Endodermal cell (in vitro differentiated cells): Measurements from ENCODE around the gene GSTM4. TPM values are rescaled to one million over a fixed set of nuclear protein-coding genes. Genes with fewer than 3 reads are reported as not detected.

Experiments
- DNase-seq: peaks from one replicate; pipeline ENCODE4 v3.0.0-alpha.2; 2017
- H3K27ac ChIP-seq: 2 replicates; pipeline ENCODE4 v1.5.1; 2013; ENCODE audit warnings: mild to moderate bottlenecking, low read depth, low read length, moderate library complexity
- H3K27me3 ChIP-seq: 2 replicates; pipeline ENCODE4 v1.6.1; 2013; ENCODE audit warnings: mild to moderate bottlenecking, low read length, moderate library complexity; ENCODE audit not compliant: insufficient read depth, control insufficient read depth, poor library complexity, severe bottlenecking
- H3K36me3 ChIP-seq: 2 replicates; pipeline ENCODE4 v1.7.0; 2013; ENCODE audit warnings: mild to moderate bottlenecking, low read length, moderate library complexity; ENCODE audit not compliant: control insufficient read depth, insufficient read depth
- H3K4me1 ChIP-seq: one replicate; pipeline ENCODE4 v1.7.0; 2013; ENCODE audit warnings: low read length; ENCODE audit not compliant: control insufficient read depth, insufficient read depth
- H3K4me3 ChIP-seq: 2 replicates; pipeline ENCODE4 v1.5.1; 2013; ENCODE audit warnings: mild to moderate bottlenecking, low read length, moderate library complexity
- H3K9ac ChIP-seq: 2 replicates; pipeline ENCODE4 v1.6.1; 2013; ENCODE audit warnings: mild to moderate bottlenecking, low read length, moderate library complexity; ENCODE audit not compliant: poor library complexity, severe bottlenecking; ENCODE audit errors: extremely low read depth
- H3K9me3 ChIP-seq: 2 replicates; pipeline ENCODE4 v1.6.1; 2013; ENCODE audit warnings: mild to moderate bottlenecking, low read length, moderate library complexity; ENCODE audit not compliant: control insufficient read depth
- H3K27ac Mint-ChIP-seq: 2 replicates; pipeline ENCODE4 v1.8.0; 2020; ENCODE audit warnings: mixed read lengths
- H3K27me3 Mint-ChIP-seq: 2 replicates; pipeline ENCODE4 v1.8.0; 2021; ENCODE audit warnings: mild to moderate bottlenecking, mixed read lengths; ENCODE audit not compliant: insufficient read depth
- H3K36me3 Mint-ChIP-seq: 2 replicates; pipeline ENCODE4 v1.8.0; 2020; ENCODE audit warnings: low read depth, mixed read lengths
- H3K4me1 Mint-ChIP-seq: 2 replicates; pipeline ENCODE4 v1.8.0; 2020; ENCODE audit warnings: mixed read lengths
- H3K4me3 Mint-ChIP-seq: 2 replicates; pipeline ENCODE4 v1.8.0; 2020; ENCODE audit warnings: mild to moderate bottlenecking, moderate library complexity, mixed read lengths
- H3K9me3 Mint-ChIP-seq: 2 replicates; pipeline ENCODE4 v1.8.0; 2020; ENCODE audit warnings: mild to moderate bottlenecking, mixed read lengths
- WGBS, 2 experiments: methylation state at CpG; one replicate each; pipeline versions ENCODE4 v1.1.5 to v1.1.7; 2013; ENCODE audit warnings: missing lambda C conversion rate in 2 of 2, mixed read lengths in 1 of 2; ENCODE audit not compliant: insufficient coverage in 1 of 2, insufficient read length in 1 of 2; 5-methylcytosine and 5-hydroxymethylcytosine counted together
- total RNA-seq, 2 donors: library from RNA; stranded (reverse); fragmentation: NEBNext Ultra II Directional in 1 of 2; extraction: Animal tissue kit (Norgen Biotek cat#: 25700) in 1 of 2; gene quantifications; 2 replicates in 1 of 2; 3 replicates in 1 of 2; pipeline ENCODE4 v1.2.1, GENCODE V29; 2021
- TF ChIP-seq, protein P1 (sequence below): fragments of 200-600 bp; sonication (generic); conservative IDR thresholded peaks from 2 replicates; pipeline ENCODE4 v1.5.0; 2021; ENCODE audit warnings: antibody characterized with exemption, mild to moderate bottlenecking

GSTM4 gene
- total RNA-seq, 2 donors from 2014 or later = 20.1 to 28.5 TPM

DNA sequence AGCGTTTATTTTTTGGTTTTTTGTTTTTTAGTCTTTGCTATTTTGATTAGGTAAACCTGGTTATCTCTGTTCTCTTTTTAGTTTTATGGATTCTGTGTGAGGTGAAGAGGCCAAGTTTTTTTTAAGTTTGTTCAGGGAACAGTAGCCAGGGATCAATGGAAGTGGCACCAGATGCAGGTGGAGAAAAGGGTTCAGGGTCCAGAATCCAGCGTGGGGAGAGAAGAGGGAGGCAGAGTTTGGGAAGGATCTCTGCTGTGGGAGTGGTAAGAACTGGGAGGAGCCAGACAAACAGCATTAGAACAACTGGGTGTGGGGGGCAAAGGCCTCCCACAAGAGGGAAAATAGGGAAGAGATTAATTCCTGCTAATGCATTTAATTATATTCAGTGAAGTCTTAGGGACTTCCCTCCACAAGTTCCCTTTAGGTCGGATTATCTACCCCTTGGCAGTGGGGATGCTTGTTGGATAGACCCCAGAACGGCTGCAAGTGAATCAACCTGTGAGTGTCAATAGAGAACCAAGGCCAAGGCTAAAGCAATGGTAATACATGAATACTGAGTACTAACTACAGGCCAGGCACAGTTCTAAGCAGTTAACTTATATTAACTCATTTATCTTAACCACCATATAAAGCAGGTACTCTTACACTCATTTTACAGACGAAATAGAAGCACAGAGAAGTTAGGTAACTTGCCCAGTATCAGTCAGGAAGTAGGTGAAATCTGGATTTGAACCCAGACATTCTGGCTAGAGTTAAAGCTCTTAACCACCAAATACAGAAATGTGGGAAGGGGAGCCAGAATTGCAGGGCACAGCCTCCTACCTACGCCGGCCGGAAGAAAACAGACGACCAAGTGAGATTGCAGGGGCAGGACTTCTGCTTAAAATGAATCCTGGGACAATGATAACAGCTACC, 37.0 kb upstream of the GSTM4 start:
- H3K9ac ChIP-seq = peak overlapping the region; percentile 78
- H3K4me1 ChIP-seq = peaks cover 7% of the 10 kb centered on the region
- Mint-ChIP-seq H3K27ac (peak overlapping the region; percentile 79), H3K36me3 (no peaks in the 10 kb centered on the region), H3K9me3 (no peaks in the 10 kb centered on the region), H3K4me3 (peak overlapping the region; percentile 91), H3K4me1 (peaks cover 23% of the 10 kb centered on the region), H3K27me3 (no peaks in the 10 kb centered on the region)
- no peak overlapping the region for H3K27ac ChIP-seq
- no peaks in the 10 kb centered on the region for H3K36me3 ChIP-seq
- DNase-seq = peak; percentile 43
- H3K27me3 ChIP-seq = no peaks in the 10 kb centered on the region
- TF ChIP-seq, protein P1, sequence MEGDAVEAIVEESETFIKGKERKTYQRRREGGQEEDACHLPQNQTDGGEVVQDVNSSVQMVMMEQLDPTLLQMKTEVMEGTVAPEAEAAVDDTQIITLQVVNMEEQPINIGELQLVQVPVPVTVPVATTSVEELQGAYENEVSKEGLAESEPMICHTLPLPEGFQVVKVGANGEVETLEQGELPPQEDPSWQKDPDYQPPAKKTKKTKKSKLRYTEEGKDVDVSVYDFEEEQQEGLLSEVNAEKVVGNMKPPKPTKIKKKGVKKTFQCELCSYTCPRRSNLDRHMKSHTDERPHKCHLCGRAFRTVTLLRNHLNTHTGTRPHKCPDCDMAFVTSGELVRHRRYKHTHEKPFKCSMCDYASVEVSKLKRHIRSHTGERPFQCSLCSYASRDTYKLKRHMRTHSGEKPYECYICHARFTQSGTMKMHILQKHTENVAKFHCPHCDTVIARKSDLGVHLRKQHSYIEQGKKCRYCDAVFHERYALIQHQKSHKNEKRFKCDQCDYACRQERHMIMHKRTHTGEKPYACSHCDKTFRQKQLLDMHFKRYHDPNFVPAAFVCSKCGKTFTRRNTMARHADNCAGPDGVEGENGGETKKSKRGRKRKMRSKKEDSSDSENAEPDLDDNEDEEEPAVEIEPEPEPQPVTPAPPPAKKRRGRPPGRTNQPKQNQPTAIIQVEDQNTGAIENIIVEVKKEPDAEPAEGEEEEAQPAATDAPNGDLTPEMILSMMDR = no peak
- H3K9me3 ChIP-seq = no peaks in the 10 kb centered on the region
- H3K4me3 ChIP-seq = peak overlapping the region; percentile 95
- 42 to 65% methylated on average over 3 to 9 of the region's 9 CpGs for WGBS, 2 experiments

DNA sequence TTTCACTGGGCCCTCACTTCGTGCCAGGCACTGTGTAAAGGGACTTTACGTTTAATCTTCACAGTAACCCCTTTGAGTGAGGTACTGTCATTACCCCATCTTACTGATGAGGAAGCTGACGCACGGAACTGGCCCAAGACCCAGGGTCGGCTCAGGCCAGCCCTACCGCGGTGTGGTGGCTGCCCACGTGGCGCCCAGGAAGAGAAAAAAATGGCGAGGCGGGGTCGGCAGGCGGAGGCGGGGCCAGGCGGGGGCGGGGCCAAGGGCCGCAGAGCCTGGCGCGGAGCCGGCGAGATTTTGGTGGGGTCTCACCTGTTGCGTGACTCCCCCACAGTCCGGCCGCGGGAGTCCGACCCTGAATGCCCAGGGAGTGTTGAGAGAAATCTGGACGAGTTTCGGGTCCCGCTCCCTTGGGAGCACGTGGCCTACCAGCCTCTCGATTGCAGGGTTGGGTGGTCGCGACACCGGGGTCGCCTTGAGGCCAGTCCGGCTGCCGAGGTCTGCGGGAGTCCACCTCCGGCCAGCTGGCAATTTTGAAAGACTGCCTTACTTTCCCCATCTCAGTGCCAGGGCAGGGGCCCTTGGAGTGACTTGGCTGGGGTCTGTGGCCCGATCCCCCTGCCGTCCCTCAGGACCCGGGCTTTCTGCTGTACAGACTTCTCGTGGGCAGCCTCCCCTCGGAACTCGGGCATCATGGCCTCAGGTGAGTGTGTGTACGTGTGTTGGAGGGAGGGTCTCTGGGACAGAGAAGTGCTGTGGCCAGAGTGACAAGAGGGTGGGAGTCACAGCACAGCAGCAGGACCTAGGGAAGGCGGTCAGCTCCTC, 36.1 kb upstream of the GSTM4 start, which contains the start of the genes AMPD2 and GNAT2:
AMPD2 (plus strand) TSS at position 262 of the 825 bp plus-strand sequence. CDS start 1,339 bp downstream, outside the sequence.
GNAT2 (minus strand) TSS at position 41 of the 825 bp plus-strand sequence. CDS start 6,746 bp downstream, outside the sequence.
- H3K9ac ChIP-seq = peak within 1 kb of the TSS; percentile 78
- no peaks in the 10 kb centered on the region for H3K36me3 ChIP-seq
- H3K4me1 Mint-ChIP-seq = peaks cover 23% of the 10 kb centered on the region
- H3K4me3 ChIP-seq = peak within 1 kb of the TSS; percentile 95
- H3K9me3 Mint-ChIP-seq = no peaks in the 10 kb centered on the region
- H3K27ac Mint-ChIP-seq = peak within 1 kb of the TSS; percentile 93
- peak within 1 kb of the TSS; percentile 91 for H3K4me3 Mint-ChIP-seq
- H3K27ac ChIP-seq = peak within 1 kb of the TSS; percentile 73
- WGBS, 2 experiments = 1 to 2% methylated on average over 24 to 47 of the region's 47 CpGs
- no peaks in the 10 kb centered on the region for H3K27me3 Mint-ChIP-seq
- H3K27me3 ChIP-seq = no peaks in the 10 kb centered on the region
- H3K4me1 ChIP-seq = peaks cover 7% of the 10 kb centered on the region
- no peaks in the 10 kb centered on the region for H3K36me3 Mint-ChIP-seq
- peak; percentile 91 for DNase-seq
- no peaks in the 10 kb centered on the region for H3K9me3 ChIP-seq
- TF ChIP-seq, protein P1 = no peak

DNA sequence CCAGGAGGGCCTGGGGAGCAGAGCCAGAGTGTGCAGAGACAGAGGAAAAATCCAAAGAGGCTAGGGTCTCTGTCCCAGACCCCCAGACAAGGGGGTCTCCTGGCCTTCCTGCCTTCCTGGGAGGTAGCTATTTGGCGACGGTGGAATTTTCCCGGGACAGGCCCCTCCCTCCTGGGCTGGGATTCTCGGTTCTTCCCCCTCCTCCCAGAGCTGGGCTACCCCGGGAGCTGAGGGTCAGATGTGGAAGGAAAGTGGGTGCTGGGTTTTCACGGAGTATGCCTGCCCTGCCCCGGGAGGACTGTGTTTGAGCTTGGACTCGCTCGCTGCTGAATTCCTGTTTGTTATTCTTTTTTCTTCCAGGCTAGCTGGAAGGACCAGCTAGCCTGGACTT, 35.5 kb upstream of the GSTM4 start:
- TF ChIP-seq, protein P1 = no peak
- Mint-ChIP-seq H3K9me3 (no peaks in the 10 kb centered on the region), H3K36me3 (no peaks in the 10 kb centered on the region), H3K4me1 (peaks cover 23% of the 10 kb centered on the region), H3K27ac (peak overlapping the region; percentile 93), H3K27me3 (no peaks in the 10 kb centered on the region), H3K4me3 (peak overlapping the region; percentile 91)
- peak overlapping the region; percentile 95 for H3K4me3 ChIP-seq
- 0 to 3% methylated on average over 3 to 9 of the region's 9 CpGs for WGBS, 2 experiments
- peak; percentile 79 for DNase-seq
- no peaks in the 10 kb centered on the region for H3K9me3 ChIP-seq
- H3K27ac ChIP-seq = peak overlapping the region; percentile 73
- peak overlapping the region; percentile 78 for H3K9ac ChIP-seq
- no peaks in the 10 kb centered on the region for H3K36me3 ChIP-seq
- peaks cover 7% of the 10 kb centered on the region for H3K4me1 ChIP-seq
- H3K27me3 ChIP-seq = no peaks in the 10 kb centered on the region
